IPS-11a (cell line): ENCODE results near the gene SPACA6.
"Not testable (repeated sequence)": the region's sequence is repeated elsewhere in the genome, so short reads cannot be mapped to it uniquely, and the experiment has no call there.

Source experiments
- H3K4me3 ChIP-seq: one replicate; pipeline ENCODE4 v1.5.1; 2013; ENCODE audit warnings: low read depth, low read length, control low read depth

SPACA6 gene, protein sequence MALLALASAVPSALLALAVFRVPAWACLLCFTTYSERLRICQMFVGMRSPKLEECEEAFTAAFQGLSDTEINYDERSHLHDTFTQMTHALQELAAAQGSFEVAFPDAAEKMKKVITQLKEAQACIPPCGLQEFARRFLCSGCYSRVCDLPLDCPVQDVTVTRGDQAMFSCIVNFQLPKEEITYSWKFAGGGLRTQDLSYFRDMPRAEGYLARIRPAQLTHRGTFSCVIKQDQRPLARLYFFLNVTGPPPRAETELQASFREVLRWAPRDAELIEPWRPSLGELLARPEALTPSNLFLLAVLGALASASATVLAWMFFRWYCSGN

DNA sequence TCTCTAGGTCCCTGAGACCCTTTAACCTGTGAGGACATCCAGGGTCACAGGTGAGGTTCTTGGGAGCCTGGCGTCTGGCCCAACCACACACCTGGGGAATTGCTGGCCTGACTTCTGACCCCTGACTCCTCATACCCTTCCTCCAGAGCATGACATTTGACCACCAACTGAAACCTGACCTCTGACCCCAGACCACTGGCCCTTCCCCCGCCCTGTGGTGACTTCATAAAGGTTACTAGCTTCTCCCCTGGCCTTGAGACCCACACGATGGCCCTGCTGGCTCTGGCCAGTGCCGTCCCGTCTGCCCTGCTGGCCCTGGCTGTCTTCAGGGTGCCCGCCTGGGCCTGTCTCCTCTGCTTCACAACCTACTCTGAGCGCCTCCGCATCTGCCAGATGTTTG is at the start of gene SPACA6:
Gene SPACA6, plus strand, starts transcription at position 71 of the 400 bp plus-strand sequence. Its CDS starts 197 bp downstream, at position 268.
- no peak within 1 kb of the TSS for H3K4me3 ChIP-seq

DNA sequence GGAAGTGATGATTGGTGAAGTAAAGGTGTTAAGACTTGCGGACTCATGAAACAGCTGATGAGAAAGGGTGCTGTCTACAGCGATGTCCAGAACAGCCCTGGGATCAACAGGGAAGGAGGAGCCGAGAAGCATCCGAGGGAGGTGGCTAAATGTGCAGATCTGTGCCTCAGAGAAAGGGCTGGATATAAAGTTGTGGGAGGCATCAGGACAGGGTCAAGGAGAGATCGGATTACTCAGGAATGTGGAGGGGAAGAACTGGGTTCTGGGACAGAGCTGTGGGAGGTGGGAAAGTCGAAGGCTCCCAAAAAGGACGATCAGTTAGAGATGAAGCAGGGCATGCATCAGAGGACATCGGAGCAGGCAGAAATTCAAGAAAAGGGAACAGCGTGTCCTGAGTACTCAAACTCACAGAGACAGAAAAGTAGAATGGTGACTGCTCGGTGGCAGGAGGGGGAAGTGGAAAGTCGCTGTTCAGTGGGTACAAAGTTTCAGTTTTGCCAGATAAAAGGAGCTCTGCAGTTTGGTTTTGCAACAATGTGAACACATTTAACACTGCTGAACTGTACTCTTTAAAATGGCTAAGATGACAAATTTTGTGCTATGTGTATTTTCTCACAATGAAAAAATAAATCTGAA is 48.4 kb upstream of the SPACA6 start:
- no peak overlapping the region for H3K4me3 ChIP-seq

DNA sequence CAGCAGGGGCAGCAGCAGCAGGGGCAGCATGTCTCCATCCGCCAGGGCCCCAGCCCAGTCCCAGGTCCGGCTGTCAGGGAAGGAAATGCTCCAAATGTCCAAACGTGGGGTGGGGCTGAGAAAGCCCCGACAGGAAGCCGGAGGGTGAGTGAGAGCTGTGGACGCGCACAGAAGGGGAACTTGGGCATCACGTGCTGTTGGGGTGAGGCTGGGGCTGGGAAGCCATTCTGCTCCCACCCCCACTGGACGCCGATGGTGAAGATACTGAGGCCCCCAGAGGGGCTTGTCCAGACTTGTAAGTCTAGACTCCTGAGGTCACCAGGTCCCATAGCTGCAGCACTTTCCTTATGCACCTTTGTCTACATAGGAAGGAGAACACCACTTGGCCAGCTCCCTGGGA is 46.4 kb upstream of the SPACA6 start, which contains the start of gene SIGLEC14:
Gene SIGLEC14, minus strand, starts transcription at position 96 of the 400 bp plus-strand sequence. Its CDS starts 66 bp downstream, at position 30.
- not testable (repeated sequence) for H3K4me3 ChIP-seq

DNA sequence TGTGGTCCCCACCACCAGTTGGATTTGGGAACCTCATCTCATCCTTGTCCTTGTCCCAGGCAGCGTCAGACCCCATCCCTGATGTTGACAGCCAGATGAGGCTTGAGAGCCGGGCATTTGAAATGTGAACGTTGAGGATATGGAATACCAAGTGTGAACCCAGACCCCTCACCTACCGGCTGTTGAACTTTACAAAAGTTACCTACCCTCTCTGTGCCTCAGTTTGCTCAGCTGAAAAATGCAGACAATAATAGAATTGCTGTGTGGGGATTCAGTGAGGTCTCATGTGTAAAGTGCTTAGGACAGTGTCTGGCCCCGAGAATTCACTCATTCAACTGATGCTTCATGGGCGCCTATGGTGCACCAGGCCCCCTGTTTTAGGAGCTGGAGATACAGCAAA is 45.8 kb upstream of the SPACA6 start:
- no peak overlapping the region for H3K4me3 ChIP-seq

DNA sequence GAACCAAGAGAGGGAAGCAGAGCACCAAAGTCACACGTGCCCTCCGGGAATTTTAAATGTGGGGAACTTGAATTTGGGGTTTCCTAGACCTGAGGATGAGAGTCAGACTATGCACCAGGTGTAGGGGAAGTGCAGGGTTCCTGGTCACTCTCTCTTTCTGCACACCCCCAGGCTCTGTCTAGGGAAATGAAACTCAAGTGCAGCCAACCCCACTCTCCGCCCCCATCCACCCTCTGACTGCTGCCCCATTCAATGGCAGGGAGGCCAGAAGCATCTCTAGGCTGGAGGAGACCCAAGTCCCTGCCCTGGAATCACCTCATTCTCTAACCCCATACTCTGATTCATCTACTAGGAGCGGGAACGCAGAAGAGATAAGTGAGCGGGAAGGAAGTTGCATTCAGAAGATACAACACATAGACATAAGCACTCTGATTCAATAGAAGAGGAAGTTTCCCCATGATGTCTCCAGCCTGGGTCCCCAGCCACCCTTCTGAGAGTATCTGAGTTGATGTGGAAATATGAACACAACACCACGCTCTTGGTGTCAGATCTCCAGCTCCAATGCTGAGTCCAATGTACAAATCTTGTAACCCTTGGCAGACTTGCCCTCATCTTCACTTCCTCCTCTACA is 41.8 kb upstream of the SPACA6 start:
- no peak overlapping the region for H3K4me3 ChIP-seq

DNA sequence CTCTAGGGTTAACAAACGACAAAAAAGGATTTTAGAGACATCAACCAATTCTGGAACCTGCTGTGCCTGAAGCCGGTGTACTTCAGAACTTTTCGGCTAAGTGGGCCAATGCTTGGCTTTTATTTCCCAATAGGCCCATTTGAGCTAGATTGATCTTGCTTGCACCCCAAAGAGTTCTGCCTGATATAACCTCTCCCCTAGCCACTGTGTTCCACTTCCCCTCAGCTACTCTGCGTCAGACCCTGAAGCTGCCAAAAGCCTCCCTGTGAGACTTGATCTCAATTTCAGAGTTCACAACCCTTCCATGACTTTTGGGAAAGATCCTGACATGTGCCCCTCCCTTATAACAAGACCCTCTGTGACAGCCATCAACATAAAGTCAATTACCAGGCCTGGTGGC is 40.9 kb upstream of the SPACA6 start:
- H3K4me3 ChIP-seq = no peak overlapping the region

DNA sequence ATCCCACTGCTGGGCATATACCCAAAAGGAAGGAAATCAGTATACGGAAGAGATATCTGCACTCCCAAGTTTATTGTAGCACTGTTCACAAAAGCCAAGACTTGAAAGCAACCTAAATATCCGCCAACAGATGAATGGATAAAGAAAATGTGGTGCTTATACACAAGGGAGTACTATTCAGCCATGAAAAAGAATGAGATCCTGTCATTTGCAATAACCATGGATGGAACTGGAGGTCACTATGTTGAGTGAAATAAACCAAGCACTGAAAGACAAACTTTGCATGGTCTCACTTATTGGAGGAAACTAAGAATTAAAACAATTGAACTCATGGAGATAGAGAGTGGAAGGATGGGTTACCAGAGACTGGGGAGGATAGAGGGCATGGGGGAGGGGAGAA is 40.0 kb upstream of the SPACA6 start:
- no peak overlapping the region for H3K4me3 ChIP-seq

DNA sequence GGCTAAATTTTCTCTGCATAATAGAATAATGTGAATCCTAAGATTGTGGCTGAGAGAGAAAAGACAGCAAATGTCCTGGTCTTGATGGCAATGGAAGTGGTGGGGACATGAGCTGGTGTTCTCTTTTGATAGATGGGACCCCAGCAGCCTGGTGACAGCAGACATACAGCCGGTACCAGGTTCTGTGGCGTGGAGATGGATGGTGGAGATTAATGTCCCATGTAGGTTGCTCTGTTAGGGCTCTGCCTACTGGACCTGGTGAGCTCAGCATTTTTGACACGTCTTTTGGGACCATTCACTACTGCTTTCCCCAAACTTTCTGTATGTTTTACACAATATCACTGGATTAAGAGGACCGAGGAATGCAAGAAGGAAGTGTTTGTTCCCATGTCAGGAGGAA is 38.3 kb upstream of the SPACA6 start:
- no peak overlapping the region for H3K4me3 ChIP-seq

DNA sequence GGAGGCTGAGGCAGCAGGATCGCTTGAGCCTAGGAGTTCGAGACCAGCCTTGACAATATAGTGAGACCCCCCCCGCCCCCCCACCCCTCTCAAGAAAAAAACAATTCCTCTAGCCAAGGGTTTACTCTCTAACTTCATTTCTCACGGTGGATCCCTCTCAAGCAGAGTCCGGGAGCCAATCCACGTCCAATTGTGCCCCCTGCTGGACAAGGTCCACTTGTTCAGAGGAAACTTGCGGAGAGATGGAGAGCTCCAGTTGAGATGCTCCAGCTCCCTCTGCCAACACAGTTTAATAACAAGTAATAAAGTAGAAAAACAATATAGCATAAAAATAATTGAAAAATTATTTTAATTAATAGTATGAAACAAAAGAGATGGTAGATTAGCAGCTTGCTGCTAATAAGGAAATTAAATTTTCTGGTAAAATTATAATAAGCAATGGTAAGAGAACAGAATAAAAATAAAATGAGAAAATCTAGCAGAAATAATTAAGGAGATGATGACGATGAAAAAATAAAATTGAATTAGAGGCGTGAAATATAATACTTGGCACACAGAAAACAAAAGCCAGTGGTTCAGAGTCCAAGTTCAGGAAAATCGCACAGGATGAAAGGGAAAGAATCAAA is 32.0 kb upstream of the SPACA6 start:
- no peak overlapping the region for H3K4me3 ChIP-seq

DNA sequence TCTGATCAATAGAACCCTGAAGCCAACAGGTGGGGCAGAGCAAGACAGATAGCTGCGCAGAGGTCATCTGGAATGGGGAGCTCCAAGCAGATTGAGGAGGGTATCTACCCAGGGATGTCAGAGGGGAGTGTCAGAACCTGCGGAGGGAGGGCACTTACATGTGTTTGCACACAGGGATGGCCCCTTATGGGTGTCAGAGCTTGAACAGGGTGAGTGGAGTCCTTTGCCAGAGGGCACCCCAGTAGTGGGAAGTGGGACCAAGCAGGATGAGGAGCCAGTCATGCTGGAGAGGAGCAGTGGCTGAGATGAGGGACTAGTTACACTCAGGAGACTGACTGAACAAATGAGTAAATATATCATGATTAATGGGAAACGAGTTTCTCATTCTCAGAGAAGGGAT is 29.5 kb upstream of the SPACA6 start:
- H3K4me3 ChIP-seq = no peak overlapping the region

DNA sequence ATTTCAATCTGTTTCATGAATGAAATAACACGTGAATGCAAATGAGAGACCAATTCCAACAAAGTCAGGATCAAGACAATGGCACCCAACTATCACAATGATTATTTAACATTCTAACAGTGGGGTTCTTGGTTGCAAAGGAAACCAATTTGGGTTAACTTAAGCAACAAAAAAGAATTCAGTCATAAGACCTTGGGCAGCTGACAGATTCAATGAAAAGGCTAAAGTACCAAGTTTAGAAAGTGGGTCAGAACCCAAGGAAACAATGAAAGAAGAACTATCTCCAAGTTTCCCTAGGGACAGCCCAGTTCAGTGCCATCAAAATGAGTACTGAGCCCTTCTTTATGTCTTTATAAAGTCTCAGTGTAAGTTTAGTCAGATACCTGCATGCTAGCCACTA is 29.0 kb upstream of the SPACA6 start:
- H3K4me3 ChIP-seq = no peak overlapping the region

DNA sequence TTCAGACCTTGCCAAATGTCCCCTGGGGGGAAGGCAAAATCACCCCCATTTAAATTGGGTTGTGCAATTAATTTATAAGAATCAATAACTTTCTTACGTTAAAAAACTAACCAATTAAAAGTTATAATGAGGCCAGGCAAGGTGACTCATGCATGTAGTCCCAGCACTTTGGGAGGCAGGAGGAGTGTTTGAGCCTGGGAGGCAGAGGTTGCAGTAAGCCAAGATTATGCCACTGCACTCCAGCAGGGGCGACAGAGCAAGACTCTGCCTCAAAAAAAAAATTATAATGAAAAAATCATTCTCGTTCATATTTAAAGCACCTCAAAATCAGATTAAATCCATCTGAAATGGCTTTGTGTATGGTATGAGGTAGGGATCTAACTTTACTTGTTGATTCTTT is 28.1 kb upstream of the SPACA6 start:
- no peak overlapping the region for H3K4me3 ChIP-seq

DNA sequence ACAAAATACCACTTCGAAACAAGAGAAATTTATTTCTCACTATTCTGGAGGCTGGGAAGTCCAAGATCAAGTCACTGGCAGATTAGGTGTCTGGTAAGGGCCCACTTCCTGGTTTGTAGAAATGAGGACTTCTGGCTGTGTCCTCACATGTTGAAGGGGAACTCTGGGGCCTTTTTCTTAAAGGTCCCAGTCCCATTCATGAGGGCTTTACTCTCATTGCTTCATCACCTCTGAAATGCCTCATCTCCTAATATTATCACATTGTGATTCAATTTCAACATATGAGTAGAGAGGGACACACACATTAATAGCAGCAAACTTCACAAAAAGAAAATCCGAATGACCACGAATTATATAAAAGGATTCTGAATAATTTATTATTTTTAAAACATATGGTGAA is 24.9 kb upstream of the SPACA6 start:
- no peak overlapping the region for H3K4me3 ChIP-seq

DNA sequence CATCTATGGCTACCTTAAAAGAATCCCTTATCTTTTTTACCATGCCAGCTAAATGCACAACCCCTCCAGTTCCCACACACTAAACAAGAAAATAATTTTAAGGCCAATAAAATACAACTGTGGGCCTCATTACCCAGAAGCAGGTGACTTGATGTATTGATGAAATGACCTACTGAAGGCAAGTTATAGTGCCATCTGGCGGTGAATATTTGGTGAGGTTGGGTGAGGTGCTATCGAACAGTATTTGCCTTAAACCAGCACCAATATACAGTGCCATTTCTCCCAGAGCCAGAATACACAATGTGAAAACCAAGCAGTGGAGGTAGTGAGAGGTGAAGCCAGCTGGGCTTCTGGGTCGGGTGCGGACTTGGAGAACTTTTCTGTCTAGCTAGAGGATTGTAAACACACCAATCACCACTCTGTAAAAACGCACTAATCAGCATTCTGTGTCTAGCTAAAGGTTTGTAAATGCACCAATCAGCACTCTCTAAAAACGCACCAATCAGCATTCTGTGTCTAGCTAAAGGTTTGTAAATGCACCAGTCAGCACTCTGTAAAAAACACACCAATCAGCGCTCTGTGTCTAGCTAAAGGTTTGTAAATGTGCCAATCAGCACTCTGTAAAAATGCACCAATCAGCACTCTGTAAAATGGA is 17.1 kb upstream of the SPACA6 start:
- H3K4me3 ChIP-seq = not testable (repeated sequence)

DNA sequence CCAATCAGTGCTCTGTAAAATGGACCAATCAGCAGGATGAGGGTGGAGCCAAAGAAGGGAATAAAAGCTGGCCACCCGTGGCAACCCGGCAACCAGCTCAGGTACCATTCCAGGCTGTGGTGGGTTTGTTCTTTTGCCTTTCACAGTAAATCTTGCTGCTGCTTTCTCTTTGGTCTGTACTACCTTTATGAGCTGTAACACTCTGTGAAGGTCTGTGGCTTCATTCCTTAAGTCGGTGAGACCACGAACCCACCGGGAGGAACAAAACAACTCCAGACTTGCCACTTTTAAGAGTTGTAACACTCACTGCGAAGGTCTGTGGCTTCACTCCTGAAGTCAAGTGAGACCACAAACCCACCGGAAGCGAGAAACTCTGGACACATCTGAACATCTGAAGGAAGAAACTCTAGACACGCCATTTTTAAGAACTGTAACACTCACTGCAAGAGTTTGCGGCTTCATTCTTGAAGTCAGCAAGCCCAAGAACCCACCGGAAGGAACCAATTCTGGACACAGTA is 16.5 kb upstream of the SPACA6 start:
- no peak overlapping the region for H3K4me3 ChIP-seq

DNA sequence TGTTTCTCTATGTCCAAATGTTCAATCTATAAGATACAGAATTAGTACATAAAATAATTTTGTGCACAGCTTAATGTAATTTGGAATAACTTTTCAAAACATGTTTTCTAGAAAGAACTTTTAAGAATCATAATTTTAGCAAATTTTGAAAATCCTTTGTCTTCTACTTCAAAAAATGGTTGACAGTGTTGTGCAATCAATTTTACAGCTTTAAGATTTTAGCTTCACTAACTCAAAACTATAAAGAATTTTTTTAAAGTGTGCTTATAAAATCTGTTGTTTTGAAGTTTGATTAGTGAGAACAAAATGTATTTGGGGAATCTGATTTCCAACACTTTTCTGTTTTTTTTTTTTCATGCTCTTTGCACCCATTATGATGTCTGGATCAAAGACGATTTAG is 12.7 kb upstream of the SPACA6 start:
- H3K4me3 ChIP-seq = no peak overlapping the region

DNA sequence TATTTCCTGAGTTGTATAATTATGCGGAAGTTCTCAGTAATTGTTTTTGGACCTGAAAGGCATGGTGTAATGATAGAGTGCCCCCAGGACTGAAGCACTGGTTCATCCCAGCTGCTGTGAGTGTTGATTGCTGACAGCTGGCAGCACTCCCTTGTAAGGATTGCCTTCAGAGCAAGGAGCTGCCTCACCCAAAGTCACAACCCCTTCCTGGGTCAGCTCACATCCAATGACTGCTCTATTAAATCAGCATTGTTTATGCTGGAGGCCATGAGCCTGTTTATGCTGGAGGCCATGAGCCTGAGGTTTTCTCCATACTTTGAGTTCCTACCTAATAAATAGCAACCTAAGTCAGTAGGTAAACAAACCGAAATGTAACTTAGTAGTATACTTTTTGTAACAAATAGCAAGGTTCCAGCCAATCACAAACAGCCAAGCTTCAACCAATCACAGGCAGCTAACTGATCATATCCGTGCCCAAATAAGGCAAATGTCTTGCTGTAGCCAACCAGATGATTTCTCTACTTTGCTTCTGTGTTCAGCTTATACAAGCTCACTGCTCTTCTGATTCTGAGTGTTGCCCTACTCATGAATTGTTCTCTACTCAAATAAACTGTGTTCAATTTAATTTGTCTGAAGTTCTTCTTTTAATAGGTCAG is 11.7 kb upstream of the SPACA6 start:
- no peak overlapping the region for H3K4me3 ChIP-seq

DNA sequence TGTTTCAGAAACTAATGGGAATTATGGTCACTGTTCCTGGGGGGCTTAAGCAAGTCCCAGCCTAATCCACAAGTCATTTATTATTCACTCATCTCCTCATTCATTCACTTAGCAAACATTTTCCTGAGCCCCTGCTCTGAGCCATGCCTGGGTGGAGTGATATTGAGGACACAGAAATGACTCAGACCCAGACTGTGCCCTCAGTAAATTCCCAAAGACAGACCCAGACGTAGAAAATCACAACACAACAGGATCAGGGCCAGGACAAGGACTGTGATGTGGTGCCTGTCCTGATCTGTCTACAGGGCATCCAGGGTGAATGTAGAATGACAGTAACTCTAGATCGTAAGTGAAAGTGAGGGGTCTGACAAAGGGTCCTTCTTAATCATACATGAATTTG is 7.0 kb upstream of the SPACA6 start:
- no peak overlapping the region for H3K4me3 ChIP-seq

DNA sequence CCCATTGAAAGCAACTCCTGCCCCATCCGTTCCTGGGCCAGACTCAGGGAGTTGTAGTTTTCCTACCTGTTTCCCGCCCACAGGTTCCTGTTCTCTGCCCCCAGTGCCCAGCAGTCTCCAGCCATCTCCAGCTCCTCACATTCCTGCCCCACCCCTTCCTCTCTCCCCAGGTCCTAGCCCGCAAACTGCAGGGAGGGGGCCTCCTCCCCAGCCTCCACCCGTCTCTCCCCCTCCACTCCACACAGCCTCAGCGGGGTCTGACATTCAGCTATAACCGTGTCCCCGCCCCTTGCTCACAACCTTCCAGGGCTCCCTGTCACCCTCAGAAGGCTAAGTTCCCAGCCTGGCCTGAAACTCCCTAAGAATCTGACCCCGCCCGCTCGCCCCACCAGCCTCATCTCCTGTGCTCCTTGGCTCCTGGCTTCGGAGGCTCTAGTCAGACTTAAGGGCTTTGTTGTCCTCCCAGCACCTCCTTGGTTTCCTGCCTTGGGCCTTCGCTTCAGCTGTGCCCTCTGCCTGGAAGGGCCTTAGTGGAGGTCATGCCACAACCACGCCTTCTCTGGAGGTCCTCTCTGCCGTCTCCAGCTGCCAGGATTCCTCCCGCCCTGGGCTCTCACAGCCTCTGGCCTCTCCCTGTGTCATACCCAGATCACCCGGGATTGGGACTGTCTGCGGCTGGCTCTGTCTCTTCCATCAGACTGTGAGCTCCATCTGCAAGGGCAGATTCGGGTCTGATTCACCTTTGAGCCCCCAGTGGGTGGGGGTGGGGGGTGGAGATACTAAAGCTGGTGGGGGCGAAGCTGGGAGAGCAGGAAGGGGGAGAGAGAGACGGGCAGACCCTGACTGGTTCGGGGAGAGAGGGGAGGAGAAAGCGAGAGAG is 5.1 kb upstream of the SPACA6 start:
- peak overlapping the region; percentile 45 for H3K4me3 ChIP-seq
